EH (cell line): ENCODE data around the gene OR2M3.
"Not testable (repeated sequence)": the region's sequence is repeated elsewhere in the genome, so short reads cannot be mapped to it uniquely, and the experiment has no call there.

Experiments used
- DNase-seq: peaks from one replicate; pipeline ENCODE4 v3.0.0-alpha.2; 2015; ENCODE audit warnings: low read depth

Gene OR2M3, protein sequence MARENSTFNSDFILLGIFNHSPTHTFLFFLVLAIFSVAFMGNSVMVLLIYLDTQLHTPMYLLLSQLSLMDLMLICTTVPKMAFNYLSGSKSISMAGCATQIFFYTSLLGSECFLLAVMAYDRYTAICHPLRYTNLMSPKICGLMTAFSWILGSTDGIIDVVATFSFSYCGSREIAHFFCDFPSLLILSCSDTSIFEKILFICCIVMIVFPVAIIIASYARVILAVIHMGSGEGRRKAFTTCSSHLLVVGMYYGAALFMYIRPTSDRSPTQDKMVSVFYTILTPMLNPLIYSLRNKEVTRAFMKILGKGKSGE

GRCh38 chr1:248196965-248197364, at the start of gene OR2M3:
OR2M3 (plus strand) TSS chr1:248197265; CDS start chr1:248203068, 5,803 bp downstream.
- no peak for DNase-seq

DNA sequence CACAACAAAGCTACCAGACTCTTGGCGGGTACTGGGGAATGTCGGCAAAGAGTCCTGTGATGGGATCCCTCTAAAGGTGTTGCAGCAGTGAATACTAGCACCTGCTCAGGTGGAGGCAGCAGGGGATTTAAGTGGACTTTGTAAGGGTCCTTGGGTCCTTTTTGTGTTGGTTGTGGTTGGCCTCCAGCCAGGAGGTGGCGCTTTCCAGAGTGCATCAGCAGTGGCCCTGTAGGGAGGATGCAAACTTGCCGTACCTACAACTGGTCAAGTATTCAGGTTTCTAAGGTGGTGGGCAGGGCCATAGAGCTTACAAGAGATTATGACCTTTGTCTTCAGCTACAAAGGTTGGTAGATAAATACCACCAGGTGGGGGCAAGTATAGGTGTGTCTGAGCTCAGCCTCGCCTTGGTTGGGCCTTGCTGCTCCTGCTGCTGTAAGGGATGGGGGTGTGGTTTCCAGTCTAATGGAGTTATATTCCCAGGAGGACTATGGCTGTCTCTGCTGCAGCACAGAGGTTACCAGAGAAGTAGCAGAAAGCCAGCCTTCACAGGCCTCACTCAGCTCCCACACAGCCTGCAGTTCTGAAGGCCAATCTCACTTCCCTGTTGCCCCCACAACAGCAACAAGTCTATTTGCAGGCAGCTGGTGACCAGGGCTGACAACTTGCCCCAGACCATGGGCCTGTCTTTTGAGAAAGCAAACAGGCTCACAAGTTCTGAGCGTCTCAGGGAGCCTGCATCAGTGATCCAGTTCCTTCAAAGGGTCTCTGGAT, 44.8 kb upstream of the OR2M3 start:
- no peak for DNase-seq

- no peak for DNase-seq
These were observed 41.1 kb upstream of the OR2M3 start for GRCh38 chr1:248155927-248156326.

GRCh38 chr1:248158758-248159157, 38.3 kb upstream of the OR2M3 start:
- DNase-seq = no peak

DNA sequence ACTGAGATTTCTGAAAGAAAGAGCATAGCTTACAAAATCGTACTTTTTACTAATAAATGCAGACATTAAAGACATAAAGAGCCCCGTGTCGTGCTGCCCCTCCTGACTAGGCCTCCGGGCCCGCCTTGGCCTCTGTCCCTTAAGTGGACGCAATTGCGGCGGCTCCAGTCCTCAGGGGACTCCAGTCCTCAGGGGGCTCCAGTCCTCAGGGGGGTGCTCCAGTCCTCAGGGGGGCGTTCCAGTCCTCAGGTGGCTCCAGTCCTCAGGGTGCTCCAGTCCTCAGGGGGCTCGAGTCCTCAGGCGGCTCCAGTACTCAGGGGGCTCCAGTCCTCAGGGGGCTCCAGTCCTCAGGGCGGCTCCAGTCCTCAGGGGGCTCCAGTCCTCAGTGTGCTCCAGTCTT, 33.0 kb upstream of the OR2M3 start:
- no peak for DNase-seq

DNA sequence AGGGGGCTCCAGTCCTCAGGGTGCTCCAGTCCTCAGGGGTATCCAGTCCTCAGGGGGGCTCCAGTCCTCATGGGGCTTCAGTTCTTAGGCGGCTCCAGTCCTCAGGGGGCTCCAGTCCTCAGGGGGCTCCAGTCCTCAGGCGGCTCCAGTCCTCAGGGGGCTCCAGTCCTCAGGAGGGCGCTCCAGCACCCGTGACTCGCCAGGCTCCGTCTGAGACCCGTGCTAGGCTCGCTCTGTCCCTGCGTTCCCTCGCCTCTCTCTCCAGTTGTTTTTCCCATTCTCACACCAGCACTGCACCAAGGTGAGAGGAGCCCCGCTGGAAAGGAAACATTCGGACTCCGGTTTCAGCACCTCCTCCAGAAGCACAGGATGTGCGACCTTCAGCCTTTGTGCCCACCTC, 31.9 kb upstream of the OR2M3 start:
- no peak for DNase-seq

GRCh38 chr1:248174521-248174920, 22.5 kb upstream of the OR2M3 start, which contains the start of gene OR2M2:
OR2M2 (plus strand) TSS chr1:248174821; CDS start chr1:248179986, 5,165 bp downstream.
- no peak for DNase-seq

DNA sequence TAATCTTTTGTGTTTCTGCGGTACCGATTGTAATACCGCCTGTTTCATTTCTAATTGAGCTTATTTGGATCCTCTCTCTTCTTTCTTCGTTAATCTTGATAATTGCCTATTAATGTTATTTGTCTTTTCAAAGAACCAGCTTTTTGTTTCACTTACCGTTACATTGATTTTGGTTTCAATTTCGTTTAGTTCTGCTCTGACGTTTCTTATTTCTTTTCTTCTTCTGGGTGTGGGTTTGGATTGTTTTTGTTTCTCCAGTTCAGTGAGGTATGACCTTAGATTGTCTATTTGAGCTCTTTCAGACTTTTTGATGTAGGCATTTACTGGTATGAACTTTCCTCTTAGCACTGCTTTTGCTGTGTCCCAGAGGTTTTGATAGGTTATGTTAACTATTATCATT, 13.1 kb upstream of the OR2M3 start:
- no peak for DNase-seq

DNA sequence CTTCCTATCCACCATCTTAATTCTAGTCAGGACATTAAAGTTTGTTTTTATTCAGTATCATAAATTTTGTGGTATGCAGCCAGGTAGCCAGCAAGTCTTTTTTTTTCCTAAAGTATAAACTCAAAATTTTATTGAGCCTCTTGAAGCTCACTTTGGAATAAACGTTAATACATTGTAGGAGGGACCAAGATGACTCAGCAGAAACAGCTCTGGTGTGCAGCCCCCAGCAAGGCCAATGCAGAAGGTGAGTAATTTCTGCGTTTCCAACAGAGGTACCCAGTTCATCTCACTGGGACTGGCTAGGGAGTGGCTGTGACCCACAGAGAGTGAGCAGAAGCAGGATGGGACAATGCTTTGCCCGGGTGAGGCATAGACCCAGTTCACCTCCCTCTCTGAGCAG, 9.7 kb upstream of the OR2M3 start:
- no peak for DNase-seq

GRCh38 chr1:248189026-248189425, 8.0 kb upstream of the OR2M3 start:
- no peak for DNase-seq

- DNase-seq = no peak
These were observed 2.9 kb upstream of the OR2M3 start for GRCh38 chr1:248194117-248194516.

- no peak for DNase-seq
These were observed 18.8 kb downstream of the OR2M3 start for GRCh38 chr1:248215880-248216279.

DNA sequence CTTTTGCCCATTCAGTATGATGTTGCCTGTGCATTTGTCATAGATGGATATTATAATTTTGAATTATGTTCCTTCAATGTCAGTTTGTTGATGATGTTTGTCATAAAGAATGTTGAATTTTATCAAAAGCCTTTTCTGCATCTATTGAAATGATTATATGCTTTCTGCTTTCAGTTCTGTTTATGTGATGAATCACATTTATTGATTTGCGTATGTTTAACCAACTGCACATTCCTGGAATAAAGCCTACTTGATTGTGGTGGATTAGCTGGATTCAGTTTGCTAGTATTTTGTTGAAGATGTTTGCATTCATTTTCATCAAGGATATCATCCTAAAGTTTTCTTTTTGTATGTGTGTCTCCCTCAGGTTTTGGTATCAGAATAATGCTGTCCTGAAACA, 28.5 kb downstream of the OR2M3 start:
- no peak for DNase-seq

DNA sequence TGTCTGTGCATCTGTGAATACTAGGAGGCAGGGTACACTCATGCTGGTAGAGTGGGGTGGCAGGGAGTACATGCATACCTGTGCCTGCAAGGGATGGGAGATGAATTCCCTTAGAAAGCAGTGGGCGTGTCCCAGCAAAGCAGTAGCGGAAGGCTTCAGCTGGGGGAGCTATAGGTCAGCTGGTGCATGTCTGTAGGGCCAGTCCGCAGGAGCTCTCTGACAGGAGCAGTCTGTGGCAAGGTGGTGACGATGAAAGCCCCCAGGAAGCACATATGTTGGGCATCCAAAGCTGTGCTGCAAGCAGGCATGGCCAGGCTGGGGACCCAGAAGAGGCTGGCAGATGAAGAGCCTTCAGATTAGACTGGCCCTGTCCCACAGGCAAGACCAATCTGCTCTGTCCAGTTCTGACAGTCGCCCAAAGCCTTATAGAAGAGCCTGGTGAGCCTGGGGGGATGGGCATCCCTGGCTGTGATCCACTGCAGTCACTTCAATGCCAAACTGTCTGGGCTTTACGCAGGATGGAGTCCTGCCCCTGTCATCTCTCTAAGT, 32.4 kb downstream of the OR2M3 start:
- no peak for DNase-seq

- DNase-seq = no peak
These were observed 34.1 kb downstream of the OR2M3 start, which contains the start of gene OR2M4 for GRCh38 chr1:248231117-248231516. OR2M4 (plus strand) TSS chr1:248231417; CDS start chr1:248238929, 7,512 bp downstream.

GRCh38 chr1:248239478-248239877, 42.4 kb downstream of the OR2M3 start:
- no peak for DNase-seq

DNA sequence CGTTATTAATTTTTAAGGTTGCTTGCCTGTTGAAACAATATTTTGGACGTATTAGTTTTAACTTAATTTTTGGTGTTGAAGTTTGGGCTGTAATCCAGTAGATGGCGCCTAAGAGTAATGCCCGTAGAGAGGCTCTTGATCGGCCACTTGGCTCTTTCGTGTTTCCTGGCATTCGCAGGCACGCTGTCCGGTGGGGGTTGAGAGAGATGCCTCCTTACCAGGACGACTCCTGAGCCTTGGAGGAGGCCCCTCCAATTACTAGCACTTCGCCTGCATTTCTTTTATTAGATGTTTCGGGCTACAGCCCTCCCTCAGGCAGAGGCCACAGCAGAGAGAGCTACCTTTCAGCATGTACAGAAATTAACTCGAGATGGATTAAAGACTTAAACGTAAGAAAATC, 46.1 kb downstream of the OR2M3 start:
- peak; percentile 11 for DNase-seq

DNA sequence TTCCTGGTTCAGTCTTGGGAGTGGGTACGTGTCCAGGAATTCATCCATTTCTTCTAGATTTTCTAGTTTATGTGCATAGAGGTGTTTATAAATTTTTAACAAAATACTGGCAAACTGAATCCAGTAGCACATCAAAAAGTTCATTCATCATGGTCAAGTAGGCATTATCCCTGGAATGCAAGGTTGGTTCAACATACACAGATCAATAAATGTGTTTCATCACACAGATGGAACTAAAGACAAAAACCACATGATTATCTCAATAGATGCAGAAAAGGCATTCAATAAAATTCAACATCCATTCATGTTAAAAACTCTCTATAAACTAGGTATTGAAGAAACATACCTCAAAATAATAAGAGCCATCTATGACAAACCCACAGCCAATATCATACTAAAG, 62.2 kb downstream of the OR2M3 start:
- DNase-seq = not testable (repeated sequence)
